Measurements from ENCODE around the gene ANKRD12.

The ANKRD12 gene

DNA sequence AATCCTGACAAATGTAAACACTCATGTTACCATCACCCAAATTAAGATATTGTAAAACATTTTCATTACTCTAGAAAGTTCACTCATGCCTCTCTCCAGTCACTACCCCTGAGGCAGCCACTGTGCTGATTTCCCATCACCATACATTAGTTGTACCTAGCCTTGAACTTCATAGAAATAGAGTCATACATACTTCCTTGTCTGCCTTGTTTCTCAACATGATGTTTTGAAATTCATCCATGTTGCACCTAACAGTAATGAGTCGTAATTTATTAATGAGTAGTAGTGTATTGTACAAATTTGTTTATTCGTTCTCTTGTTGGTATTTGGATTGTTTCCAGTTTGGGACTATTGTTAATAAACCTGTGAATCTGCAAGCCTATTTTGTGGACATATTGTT lies 149.0 kb downstream of the ANKRD12 start:
- in situ Hi-C loops (cut with MboI; ENCODE audit: low sequenced_read_pairs) = no loop called here

DNA sequence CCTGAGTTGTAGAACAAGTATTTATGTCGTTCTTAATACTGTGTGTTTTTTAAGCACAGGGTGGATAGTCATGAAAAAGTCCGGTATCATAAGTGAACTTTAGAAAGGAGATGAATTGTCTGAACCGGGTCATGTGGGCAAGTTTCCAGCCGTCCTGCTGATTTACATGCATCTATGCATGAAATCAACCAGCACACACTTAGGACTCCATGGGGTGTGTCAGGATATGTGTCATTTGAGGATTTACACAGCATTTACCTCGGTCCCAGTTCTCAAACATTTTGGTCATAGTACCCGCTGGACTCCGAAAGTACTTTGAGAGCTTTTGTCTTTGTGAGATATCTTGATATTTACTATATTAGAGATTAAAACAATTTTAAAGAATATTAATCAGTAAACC lies 150.5 kb downstream of the ANKRD12 start:
- in situ Hi-C loops (cut with MboI; ENCODE audit: low sequenced_read_pairs) = no loop called here

DNA sequence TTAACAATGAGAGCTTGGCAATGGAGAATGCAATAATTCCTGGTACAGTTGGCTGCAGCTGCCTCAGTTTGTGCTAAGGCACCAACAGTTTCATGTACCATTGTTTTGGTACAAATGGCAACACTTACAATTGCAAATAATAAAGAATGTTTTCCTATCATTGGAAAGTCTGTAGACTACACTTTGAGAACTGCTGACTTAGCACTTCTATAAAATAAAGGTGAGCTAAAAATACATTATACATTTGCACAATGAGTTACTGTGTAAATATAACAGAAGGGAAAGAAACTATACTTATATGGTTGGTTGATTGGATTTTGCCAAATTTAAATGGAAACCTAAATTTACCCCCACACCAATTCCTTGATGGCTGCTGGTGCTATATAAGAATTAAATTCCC lies 153.1 kb downstream of the ANKRD12 start:
- in situ Hi-C loops (cut with MboI; ENCODE audit: low sequenced_read_pairs) = no loop called here

DNA sequence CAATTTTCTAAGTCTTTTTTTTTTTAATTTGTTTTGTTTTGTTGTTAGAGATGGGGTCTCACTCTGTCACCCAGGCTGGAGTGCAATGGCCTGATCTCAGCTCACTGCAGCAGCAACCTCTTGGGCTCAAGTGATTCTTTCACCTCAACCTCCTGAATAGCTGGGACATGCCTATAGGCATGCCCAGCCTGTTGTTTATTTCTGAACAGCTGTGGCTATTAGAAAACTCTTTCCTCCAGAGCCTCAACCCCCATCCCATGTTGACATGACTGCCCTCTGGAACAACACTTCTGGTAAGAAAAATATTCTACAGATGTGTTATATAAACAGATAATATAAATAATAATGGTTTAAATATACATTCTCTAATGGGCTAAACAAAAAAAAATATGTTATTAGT lies 153.6 kb downstream of the ANKRD12 start:
- in situ Hi-C loops (cut with MboI; ENCODE audit: low sequenced_read_pairs) = no loop called here

DNA sequence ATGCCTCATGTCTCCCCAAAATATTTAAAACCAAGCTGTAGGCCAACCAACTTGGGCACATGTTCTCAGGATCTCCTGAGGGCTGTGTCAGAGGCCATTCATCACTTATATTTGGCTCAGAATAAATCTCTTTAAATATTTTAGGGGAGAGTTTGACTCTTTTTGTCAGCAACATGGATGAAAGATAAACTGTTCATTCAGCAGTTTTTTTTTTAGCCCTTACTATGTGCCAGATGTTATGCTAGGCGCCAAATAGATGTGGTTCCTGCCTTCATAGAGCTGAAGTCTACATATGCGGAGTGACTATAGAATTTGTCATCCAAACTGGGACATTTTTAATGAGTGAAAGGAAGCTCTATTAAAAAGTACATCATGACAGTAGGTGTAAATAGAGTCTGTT lies 155.5 kb downstream of the ANKRD12 start:
- in situ Hi-C loops (cut with MboI; ENCODE audit: low sequenced_read_pairs) = no loop called here

DNA sequence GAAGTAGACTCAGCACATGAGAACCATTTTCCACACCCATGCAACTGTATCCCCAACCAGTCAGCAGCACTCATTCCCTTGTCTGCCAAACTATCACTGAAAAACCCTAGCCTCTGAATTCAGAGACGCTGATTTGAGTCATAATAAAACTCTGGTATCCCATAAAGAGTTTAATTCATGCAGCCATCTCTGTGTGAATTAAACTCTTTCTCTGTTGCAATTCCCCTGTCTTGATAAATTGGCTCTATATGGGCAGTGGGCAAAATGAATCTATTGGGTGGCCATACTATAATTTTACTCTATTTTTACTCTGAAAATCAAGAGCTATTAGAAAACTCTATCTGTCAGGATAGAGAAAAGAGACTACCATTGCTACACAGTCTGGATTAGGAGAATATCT lies 157.4 kb downstream of the ANKRD12 start:
- in situ Hi-C loops (cut with MboI; ENCODE audit: low sequenced_read_pairs) = no loop called here

DNA sequence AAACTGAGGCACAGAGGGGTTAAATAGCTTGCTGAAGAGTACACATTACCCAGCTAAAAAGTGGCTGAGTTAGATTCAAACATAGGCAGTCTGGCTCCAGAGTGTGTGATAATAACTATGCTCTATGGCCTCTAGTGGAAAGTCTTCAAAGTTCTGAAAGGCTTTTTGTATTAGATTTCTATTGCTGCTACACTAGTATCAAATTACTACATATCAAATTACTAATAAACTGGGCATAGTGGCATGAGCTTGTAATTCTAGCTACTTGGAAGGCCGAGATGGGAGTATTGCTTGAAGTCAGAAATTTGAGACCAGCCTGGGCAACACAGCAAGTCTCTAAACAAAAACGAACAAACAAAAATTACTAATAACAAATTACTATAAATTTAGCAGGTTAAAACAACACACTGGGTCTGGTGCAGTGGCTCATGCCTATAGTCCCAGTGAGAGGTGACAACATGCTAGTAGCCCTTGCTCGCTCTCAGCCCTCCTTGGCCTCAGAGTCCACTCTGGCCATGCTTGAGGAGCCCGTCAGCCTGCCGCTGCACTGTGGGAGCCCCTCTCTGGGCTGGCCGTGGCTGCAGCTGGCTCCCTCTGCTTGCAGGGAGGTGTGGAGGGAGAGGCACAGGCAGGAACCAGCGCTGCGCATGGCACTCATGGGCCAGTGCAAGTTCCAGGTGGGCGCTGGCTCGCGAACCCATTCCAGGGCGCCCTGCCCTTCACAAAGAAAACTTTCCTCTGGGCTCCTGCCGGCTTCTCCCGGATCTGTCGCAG lies 159.8 kb downstream of the ANKRD12 start:
- in situ Hi-C loops (cut with MboI; ENCODE audit: low sequenced_read_pairs) = no loop called here

DNA sequence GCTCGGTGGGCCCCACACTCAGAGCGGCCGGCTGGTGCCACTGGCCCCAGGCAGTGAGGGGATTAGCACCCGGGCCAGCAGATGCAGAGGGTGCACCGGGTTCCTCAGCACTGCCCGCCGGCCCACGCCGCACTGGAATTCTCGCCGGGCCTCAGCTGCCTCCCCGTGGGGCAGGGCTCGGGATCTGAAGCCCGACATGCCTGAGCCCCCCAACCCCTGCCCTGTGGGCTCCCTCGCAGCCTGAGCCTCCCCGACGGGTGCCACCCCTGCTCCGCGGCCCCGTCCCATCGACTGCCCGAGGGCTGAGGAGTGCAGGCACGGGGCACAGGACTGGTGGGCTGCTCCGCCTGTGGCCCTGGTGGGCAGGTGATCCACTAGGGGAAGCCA lies 160.4 kb downstream of the ANKRD12 start:
- in situ Hi-C loops (cut with MboI; ENCODE audit: low sequenced_read_pairs) = no loop called here

DNA sequence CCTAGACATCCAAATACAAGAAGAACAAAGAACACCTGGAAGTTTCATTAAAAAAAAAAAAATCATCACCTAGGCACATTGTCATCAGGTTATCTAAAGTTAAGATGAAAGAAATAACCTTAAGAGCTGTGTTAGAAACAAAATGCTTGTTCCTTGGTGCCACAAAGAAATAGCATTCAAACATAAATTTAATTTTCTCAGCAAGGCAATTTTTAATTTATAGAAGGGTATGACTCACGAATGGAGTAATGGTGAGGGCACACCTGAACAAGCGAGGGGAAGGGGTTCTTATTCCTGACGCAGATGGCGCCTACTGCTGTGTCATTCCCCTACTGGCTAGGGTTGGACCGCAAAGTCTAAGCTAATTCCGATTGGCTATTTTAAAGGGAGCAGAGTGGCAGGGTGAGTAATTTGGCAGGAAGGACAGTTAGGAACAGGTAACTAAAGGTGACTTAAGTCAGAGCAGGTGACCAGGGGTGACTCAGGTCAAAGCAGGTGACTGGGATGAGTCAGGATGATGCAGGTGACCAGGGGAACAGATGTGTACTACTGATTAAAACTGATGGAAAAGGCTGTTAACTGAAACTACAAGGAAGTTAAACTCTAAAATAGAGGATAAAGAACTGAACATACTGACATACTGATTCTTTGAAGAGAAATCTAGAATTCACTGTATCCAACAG lies 167.9 kb downstream of the ANKRD12 start:
- in situ Hi-C loops (cut with MboI; ENCODE audit: low sequenced_read_pairs) = no loop called here

DNA sequence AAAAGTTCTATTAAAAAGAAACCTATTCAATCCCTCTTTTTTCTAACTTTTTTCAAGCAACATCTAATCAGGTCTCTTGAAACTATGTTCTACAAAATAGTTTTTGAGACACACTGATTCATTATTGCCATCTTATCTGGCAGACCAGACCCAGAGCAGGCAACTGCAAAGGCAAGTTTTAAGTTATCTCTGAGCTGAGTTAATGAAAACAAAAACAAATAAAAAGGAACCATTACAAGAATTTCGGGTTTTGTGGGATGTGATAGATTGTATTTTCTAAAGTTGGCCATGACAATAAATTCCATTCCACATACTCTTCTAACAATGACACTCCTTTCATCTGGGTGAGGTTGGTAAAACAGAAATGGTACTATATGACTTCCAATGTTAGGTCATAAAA lies 182.8 kb downstream of the ANKRD12 start:
- in situ Hi-C loops (cut with MboI; ENCODE audit: low sequenced_read_pairs) = no loop called here

DNA sequence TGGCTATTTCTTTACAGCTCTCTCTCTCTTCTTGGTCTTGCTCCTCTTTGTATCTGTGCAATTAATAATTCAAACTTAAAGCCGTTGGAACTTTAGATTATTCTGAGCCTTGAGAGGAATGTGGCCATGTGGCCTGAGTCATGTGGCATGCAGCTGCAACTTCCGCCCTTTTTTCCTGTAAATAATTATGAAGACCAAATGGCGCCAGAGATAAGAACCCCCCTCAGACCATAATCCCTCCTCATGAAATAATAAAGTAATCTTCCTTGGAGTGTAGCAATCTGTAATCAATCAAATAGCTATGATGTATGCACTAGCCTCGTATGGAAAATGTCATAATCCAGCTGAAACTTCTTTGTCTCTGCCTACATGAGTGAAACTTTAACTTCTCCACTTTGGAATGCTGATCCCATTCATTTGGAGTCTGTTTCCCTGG lies 184.5 kb downstream of the ANKRD12 start:
- in situ Hi-C loops (cut with MboI; ENCODE audit: low sequenced_read_pairs) = no loop called here

DNA sequence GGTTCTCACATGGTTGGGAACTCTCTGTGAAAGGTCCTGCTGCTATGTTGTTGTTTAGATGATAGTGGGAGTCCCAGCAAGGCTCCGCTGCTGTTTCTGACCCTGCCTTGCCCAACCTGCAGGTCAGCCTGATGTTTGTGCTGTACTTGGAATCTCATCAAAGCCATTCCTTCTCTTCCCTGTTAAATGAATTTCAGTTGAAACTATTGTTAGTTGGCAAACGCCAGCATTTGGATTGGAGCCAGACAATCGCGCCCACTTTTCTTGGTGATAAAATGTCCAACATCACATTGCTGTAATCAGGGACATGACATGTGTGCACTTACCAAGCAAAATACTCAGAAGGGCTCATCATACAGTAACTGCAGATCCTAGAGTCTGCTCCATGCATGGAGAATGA lies 185.2 kb downstream of the ANKRD12 start:
- in situ Hi-C loops (cut with MboI; ENCODE audit: low sequenced_read_pairs) = no loop called here

DNA sequence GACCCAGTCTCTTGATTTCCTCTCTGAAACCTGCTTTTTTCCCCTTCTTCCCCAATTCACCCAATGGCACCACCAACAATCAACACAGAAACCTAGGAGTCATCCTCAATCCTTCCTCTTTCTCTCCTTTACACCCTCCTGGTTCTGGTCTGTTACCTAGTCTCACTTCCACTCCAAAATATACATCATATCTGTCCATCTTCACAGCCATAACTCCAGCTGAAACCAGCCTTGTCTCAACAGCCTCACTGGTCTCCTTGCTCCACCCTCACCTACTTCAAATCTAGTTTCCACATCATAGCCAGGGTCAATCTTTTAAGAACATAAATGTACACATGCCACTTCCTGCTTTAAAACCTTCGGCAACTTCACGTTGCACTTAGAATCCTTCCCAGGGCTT lies 186.2 kb downstream of the ANKRD12 start:
- in situ Hi-C loops (cut with MboI; ENCODE audit: low sequenced_read_pairs) = no loop called here

DNA sequence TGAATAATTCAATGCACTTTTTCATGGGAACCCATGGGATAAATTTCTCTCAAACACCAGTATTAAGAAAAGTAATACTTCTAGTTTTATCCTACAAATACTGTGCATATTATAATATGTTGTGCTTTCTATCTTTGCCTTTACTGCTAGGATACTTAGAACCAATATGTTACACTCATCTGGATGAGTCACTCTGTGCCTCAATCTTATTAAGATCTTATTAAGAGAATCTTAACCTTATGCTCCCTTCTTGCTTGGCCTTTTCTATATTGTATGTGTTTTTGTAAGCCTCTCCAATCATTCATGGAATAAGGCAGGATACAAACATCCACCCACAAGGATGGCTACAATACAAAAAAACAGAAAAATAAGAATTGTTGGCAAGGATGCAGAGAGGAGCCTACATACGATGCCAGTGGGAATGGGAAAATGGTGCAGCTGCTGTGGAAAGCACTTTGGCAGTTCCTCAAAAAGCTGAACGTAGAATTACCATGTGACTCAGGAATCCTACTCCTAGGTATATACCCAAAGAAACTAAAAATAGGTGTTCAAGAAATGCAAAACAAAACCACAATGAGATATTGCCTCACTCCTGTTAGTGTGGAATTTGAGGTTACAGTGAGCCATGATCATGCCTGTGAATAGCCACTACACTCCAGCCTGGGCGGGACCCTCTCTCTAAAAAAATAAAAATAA lies 187.3 kb downstream of the ANKRD12 start:
- in situ Hi-C loops (cut with MboI; ENCODE audit: low sequenced_read_pairs) = no loop called here

DNA sequence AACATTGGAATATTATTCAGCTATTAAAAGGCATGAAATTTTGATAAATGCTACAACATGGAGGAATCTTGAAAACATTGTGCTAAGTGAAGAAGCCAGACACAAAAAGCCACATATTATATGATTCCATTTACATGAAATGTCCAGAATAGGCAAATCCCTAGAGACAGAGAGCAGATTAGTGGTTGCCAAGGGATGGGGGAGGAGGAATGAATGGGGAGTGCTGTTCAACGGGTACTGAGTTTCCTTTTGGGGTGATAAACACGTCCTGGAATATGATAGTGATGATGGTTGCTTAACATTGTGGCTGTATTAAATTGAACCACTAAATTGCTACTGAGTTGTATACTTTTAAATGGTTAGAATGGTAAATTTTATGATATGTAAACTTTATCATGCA lies 189.1 kb downstream of the ANKRD12 start:
- in situ Hi-C loops (cut with MboI; ENCODE audit: low sequenced_read_pairs) = no loop called here

DNA sequence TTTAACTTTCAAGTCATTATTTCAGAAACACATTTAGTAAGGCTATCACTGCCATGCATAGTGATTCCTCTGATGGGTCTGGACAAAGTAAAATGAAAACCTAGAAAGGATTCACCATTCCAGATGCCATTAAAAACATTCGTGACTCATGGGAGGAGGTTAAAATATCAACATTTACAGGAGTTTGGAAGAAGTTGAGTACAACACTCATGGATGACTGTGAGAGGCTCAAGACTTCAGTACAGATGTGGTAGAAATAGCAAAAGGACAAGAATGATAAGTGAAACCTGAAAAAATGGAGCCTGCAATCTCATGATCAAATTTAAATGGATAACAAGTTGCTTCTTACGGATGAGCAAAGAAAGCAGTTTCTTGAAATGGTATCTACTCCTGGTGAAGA lies 192.2 kb downstream of the ANKRD12 start:
- in situ Hi-C loops (cut with MboI; ENCODE audit: low sequenced_read_pairs) = no loop called here

DNA sequence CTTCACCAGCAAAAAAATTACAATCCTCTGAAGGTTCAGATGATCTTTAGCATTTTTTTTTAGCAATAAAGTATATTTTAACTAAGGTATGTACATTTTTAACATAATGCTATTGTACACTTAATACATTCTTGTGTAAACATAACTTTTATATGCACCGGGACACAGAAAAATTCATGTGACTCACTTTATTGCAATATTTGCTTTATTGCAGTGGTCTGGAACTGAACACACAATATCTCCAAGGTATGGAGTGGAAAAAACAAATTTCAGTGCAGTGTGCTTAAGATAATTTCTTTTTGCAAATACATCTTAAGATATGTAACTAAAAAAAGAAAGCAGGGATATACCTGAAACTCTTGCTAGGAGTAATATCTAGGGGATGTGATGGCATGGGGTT lies 192.9 kb downstream of the ANKRD12 start:
- in situ Hi-C loops (cut with MboI; ENCODE audit: low sequenced_read_pairs) = no loop called here

DNA sequence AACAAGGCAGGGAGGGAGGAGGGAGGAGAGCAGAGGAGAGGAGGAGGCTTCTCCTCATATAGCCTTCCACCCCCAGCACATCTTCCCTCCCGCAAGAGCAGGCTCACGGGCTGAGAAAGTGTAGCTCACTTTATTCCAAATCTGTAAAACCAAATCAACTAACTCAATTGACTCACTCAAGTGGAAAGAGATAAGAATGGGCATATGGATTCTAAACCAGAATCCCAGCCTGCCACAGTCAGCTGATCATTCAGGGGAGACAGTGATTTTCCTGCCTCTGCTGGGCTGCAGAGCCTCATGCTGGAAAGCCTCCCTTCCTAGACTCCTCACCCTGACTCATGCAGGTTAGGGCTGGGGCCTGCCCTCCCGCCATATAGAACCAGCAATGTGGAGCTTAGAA lies 193.8 kb downstream of the ANKRD12 start:
- in situ Hi-C loops (cut with MboI; ENCODE audit: low sequenced_read_pairs) = no loop called here

DNA sequence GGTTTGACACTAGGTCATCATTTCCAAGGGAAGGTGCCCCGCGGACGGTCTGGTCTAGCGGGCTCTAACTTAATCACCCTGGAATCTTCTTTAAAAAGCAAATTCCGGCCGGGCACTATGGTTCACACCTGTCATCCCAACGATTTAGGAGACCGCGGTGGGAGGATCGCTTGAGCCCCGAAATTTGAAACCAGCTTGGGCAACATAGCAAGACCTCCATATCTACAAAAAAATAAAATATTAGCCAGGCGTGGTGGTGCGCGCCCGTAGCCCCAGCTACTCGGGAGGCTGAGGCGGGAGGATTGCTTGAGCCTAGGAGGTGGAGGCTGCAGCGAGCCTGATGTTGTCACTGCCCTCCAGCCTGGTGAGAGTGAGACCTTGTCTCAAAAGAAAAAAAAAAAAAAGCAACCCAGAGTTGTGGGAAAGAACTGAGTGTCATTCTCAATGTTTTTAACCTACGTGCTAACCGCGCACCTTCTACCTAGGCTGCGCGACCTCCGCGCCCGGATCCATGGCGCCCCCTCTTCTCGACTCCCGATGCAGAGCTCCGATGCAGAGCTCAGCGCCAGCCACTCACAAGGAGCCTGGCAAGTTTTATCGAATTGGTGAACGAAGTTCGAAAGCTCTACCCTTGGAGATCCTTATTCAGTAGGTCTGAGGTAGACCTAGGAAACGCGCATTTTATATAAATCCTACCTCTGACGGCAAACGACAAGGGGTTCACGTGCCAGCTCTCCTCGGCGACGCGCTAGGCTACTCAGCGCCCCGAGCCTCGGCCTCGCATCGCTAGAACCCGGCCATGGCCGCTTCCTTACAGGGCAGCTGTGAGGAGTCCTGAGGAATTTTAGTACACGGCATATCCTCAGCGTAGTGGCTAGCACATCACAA lies 197.1 kb downstream of the ANKRD12 start:
- in situ Hi-C loops (cut with MboI; ENCODE audit: low sequenced_read_pairs) = no loop called here

DNA sequence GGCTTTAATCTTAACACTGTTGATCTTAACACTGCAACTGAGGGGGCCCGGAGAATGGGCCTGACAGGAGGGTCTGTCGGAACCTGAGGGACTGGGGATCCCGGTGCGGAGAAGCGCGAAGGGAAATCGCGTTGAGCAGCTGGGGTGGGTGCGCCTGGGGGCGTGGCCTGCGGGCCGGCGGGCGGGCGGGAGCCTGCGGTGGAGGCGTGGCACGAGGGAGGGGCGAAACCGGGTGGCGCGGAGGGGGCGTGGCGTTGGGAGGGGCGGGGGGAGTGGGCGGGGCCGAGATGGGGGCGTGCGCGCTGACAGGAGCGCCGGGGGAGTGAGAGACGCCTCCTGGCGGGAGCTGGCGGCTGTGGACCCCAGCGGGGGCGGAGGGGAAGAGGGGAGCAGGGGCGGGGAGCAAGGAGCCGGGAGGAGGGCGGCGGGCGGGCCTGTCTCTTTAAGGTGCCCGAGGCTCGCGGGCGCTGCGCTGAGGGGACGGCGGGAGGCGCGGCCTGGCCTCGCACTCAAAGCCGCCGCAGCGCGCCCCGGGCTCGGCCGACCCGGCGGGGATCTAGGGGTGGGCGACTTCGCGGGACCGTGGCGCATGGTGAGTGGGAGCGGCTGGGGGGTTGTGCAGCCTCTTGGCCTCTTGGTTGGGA lies 197.9 kb downstream of the ANKRD12 start, which contains the start of gene TWSG1:
Gene TWSG1, plus strand, starts transcription at position 445 of the 644 bp plus-strand sequence. CDS start 2,457 bp downstream, outside the sequence.
- in situ Hi-C loops (cut with MboI; ENCODE audit: low sequenced_read_pairs) = no loop called here

All from HL-60/S4 treated with phorbol 12-myristate 13-acetate at 8.2 ng/mL for 4 days and 3 days (cell line).